KOPT-K1 (cell line): ENCODE measurements around the gene ROBO1.

Experiments used
- H3K27ac ChIP-seq: fragments of 200-600 bp; sonication (generic); 2 replicates; pipeline ENCODE4 v1.5.1; 2016; ENCODE audit warnings: antibody characterized with exemption, mild to moderate bottlenecking, low read depth, low read length; ENCODE audit not compliant: poor library complexity, severe bottlenecking
- H3K36me3 ChIP-seq: fragments of 200-600 bp; sonication (generic); 2 replicates; pipeline ENCODE4 v1.5.1; 2017; ENCODE audit warnings: antibody characterized with exemption, mild to moderate bottlenecking, low read length, moderate library complexity; ENCODE audit not compliant: insufficient read depth
- H3K9me3 ChIP-seq: fragments of 200-600 bp; sonication (generic); 2 replicates; pipeline ENCODE4 v1.5.1; 2017; ENCODE audit warnings: antibody characterized with exemption, low read length, mild to moderate bottlenecking; ENCODE audit not compliant: insufficient read depth, poor library complexity, severe bottlenecking

The ROBO1 gene

GRCh38 chr3:78610462-78611125 lies 1157.2 kb downstream of the ROBO1 start:
- no peak overlapping the region for H3K27ac ChIP-seq
- no peaks in the 10 kb centered on the region for H3K9me3 ChIP-seq
- no peaks in the 10 kb centered on the region for H3K36me3 ChIP-seq

DNA sequence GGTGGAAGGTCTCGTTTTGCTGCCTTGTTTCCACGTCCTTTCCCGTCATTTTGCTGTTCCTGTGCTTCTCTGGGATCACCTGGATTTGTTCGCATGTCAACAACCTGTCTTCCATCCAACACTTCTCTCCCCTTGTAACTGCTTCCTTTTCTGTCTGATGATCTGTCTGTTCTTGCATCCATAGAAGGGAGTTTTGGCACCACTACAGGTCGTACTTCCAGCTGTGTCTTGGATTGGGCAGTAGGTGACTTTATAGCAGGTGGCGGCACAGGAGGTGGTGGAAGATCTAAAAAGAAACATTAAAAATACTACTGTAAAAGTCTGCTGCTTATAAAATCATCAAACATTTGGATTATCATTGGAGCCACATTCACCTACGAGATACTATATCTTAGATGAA lies 1161.0 kb downstream of the ROBO1 start:
- no peaks in the 10 kb centered on the region for H3K36me3 ChIP-seq
- no peaks in the 10 kb centered on the region for H3K9me3 ChIP-seq
- no peak overlapping the region for H3K27ac ChIP-seq

DNA sequence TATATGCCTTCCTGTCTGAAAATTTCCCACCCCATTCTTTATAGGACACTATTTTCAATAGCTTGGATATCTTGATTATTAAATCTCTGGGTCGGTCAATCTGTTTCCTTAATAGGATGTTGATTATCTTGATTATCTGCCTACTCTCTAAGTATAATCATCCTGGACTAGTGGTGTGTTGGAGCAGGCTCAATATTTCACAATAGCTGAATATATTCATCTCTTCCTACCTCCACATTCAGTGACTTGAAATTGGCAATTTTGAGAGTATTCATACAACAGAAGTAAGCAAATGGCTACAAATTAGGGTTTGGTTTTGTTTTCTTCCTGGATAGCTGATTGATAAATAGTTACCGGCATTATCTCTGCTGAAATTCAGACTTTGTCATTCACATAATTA lies 1162.6 kb downstream of the ROBO1 start:
- Histone ChIP-seq H3K27ac (no peak overlapping the region), H3K36me3 (no peaks in the 10 kb centered on the region), H3K9me3 (no peaks in the 10 kb centered on the region)

- Histone ChIP-seq H3K27ac (no peak overlapping the region), H3K36me3 (no peaks in the 10 kb centered on the region), H3K9me3 (no peaks in the 10 kb centered on the region)
Measured at GRCh38 chr3:78604341-78604740, 1163.5 kb downstream of the ROBO1 start.

DNA sequence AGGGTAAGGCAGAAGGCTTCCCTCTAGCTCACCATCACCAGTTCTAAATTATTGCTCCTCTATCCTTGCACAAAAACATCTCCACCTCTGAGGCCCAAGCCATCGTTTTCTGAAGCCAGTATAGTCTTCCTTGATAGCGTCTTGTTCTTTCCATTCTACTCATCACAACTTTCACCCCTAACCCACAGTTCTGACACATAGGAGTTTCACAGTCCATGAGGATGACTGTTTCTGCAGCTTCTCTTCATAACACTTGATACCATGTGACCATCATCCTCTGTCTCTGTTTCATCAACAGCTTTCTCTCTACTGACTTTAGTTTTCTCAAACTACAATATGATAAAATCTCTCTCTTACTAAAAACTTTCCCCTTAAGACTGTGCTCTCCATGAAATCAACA lies 1166.5 kb downstream of the ROBO1 start:
- H3K36me3 ChIP-seq: no peaks in the 10 kb centered on the region
- no peaks in the 10 kb centered on the region for H3K9me3 ChIP-seq

DNA sequence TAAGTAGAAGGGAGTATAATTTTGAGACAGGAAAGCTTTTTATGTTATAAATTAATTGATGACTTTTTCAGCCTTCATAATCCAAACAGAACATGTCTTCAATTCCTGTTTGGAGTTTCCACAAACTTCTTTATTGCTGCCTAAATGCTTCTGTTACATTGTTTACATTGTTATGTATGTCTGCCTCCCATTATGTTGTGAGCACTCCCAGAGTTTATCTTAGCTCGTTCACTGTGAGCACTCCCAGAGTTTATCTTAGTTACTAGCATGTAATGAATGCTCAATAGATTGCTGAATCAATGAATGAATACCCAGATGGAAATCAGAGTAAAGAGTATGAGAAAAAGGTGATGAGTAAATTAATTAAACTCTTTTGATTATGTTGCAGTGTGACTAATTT lies 1178.0 kb downstream of the ROBO1 start:
- Histone ChIP-seq H3K9me3 (no peaks in the 10 kb centered on the region), H3K27ac (no peak overlapping the region), H3K36me3 (no peaks in the 10 kb centered on the region)

More for the DNA sequence above, 1166.5 kb downstream of the ROBO1 start:
- H3K27ac ChIP-seq: no peak overlapping the region

DNA sequence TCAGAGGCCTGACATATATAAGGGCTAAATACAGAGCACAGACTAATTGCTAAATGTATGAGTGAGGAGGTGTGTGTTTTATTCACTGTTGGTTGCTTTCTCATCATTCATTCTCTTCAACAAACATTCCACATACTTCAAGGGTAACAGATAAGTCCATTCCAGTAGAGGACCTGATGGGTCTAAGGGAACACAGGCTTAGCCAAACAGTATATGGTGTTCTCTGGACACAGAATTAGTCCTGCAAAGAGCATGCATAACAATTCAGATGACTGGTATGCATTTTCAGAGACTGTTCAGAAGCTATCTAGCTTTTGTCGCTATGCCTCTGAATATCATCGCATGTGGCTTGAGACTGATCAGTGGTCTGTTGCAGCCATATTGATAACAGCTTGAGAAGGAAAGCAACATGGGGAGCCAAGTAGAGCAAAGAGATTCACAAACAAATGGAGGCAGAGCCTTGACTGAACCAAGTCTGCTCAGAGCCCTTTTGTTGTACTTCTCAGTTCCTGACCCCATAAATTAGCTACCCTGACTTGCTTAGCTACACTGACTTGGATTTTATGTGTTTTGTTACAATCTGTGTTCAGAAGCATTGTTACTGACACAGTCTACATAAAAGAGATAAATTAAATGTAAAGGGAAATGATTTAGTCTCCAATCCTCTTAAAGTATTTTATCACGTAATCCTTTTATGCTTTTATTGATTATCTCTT lies 1178.7 kb downstream of the ROBO1 start:
- Histone ChIP-seq H3K9me3 (no peaks in the 10 kb centered on the region), H3K36me3 (no peaks in the 10 kb centered on the region), H3K27ac (no peak overlapping the region)

DNA sequence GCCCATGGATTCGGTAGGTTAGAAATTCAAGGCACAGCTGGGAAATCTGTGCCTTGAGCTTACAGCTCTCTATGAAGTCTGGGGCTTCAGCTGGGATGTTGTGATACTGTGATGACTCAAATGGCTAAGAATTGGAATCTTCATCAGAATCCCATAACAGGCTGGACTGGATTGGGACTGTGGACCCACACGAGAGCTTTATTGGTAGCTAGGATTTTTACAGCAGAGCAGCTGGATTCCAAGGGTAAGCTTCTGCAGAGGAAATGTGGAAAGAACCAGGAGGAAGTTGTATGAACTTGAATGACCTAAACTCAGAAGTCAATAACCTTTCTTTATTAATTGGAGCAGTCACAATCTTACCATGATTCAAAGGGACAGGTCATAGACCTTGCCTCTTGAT lies 1187.1 kb downstream of the ROBO1 start:
- no peak overlapping the region for H3K27ac ChIP-seq
- no peaks in the 10 kb centered on the region for H3K9me3 ChIP-seq
- H3K36me3 ChIP-seq: no peaks in the 10 kb centered on the region

DNA sequence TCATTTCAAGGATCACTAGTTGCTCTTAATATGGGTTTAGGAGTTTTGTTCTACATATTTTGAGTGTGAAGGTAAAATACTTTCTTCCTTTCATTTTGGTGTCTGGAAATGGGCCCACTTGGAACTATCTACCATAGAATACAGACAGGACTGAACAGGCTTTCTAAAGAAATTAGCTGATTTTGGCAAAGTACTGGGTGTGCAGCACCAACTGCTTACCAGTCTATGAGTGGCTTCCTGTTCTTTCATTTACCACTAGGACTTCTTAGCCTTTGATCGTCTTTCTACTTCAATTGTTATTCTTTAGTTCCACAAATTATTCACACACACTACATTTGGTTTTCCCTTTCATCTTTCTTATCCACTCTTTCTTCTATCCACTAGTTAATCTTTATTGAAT lies 1196.3 kb downstream of the ROBO1 start:
- no peak overlapping the region for H3K27ac ChIP-seq
- no peaks in the 10 kb centered on the region for H3K9me3 ChIP-seq
- no peaks in the 10 kb centered on the region for H3K36me3 ChIP-seq

GRCh38 chr3:78570496-78570895 lies 1197.3 kb downstream of the ROBO1 start:
- no peaks in the 10 kb centered on the region for H3K36me3 ChIP-seq
- H3K27ac ChIP-seq: no peak overlapping the region
- H3K9me3 ChIP-seq: no peaks in the 10 kb centered on the region

- no peaks in the 10 kb centered on the region for H3K9me3 ChIP-seq
- no peaks in the 10 kb centered on the region for H3K36me3 ChIP-seq
- H3K27ac ChIP-seq: no peak overlapping the region
Measured at GRCh38 chr3:78569804-78570203, 1198.0 kb downstream of the ROBO1 start.

DNA sequence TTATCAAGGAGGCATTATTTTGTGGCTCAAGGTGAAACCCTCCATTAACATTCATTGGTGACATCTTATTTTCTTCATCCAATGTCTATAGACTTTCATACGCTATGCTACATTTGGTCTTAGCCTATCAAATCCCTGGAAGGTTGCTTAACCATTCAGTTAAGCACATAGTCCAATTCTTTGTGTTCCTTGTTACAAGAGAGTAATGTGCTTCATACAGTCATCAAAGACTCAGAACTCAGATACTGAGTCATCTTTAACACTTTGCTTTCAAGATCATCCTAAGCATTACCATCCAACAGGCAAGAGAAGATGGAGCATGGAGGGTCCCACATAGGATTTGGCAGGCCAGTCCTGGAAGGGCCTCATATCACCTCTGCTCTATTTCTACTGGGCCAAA lies 1202.1 kb downstream of the ROBO1 start:
- Histone ChIP-seq H3K27ac (no peak overlapping the region), H3K36me3 (no peaks in the 10 kb centered on the region), H3K9me3 (no peaks in the 10 kb centered on the region)

DNA sequence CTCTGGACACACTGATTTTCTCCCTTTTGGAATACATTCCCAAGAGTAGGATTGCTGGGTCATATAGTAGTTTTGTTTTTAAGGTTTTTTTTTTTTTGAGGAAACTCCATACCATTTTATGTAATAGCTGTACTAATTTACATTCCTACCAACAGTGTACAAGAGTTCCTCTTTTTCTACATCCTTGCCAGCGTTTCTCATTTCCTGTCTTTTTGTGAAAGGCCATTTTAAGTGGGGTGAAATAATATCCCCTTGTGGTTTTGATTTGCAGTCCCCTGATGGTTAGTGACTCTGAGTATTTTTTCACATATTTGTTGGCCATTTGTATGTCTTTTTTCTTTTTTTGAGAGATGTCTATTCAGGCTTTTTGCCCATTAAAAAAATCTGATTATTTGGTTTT lies 1205.5 kb downstream of the ROBO1 start:
- Histone ChIP-seq H3K27ac (no peak overlapping the region), H3K9me3 (no peaks in the 10 kb centered on the region), H3K36me3 (no peaks in the 10 kb centered on the region)
